ENCODE data around the gene SYT1.

- TF ChIP-seq, protein P1, sequence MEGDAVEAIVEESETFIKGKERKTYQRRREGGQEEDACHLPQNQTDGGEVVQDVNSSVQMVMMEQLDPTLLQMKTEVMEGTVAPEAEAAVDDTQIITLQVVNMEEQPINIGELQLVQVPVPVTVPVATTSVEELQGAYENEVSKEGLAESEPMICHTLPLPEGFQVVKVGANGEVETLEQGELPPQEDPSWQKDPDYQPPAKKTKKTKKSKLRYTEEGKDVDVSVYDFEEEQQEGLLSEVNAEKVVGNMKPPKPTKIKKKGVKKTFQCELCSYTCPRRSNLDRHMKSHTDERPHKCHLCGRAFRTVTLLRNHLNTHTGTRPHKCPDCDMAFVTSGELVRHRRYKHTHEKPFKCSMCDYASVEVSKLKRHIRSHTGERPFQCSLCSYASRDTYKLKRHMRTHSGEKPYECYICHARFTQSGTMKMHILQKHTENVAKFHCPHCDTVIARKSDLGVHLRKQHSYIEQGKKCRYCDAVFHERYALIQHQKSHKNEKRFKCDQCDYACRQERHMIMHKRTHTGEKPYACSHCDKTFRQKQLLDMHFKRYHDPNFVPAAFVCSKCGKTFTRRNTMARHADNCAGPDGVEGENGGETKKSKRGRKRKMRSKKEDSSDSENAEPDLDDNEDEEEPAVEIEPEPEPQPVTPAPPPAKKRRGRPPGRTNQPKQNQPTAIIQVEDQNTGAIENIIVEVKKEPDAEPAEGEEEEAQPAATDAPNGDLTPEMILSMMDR (IDR thresholded peaks at IDR 0.05) = no peak
- no peak for TF ChIP-seq POLR2A (IDR thresholded peaks at IDR 0.05)
Observed at GRCh38 chr12:78898416-78898815, 33.8 kb downstream of the SYT1 start.
